SK-N-SH (cell line): ENCODE results near the gene MAPK1.

Experiments
- CHD2 ChIP-seq: fragments of 150-350 bp; IDR thresholded peaks from 2 replicates; pipeline ENCODE4 v1.6.1; 2018; ENCODE audit warnings: low read length; ENCODE audit not compliant: partially characterized antibody
- CTCF ChIP-seq: fragments of 200-600 bp; sonication (generic); IDR thresholded peaks from 2 replicates; pipeline ENCODE4 v1.6.1; 2017; ENCODE audit warnings: antibody characterized with exemption, mild to moderate bottlenecking, moderate library complexity
- EP300 ChIP-seq, 2 experiments: IDR thresholded peaks; 2 replicates each; pipeline versions ENCODE4 v1.4.0 to v1.6.1; 2012; ENCODE audit warnings: borderline replicate concordance in 1 of 2, low read depth in 1 of 2, low read length in 1 of 2
- EZH2phosphoT487 ChIP-seq: fragments of 200-600 bp; sonication (generic); IDR thresholded peaks from 2 replicates; pipeline ENCODE4 v1.6.1; 2017; ENCODE audit warnings: low read depth, mixed run types, mild to moderate bottlenecking, antibody characterized with exemption, moderate library complexity, borderline replicate concordance
- FOXJ3 ChIP-seq: sonication (generic); formaldehyde crosslinking; IDR thresholded peaks from 2 replicates; pipeline ENCODE4 v1.5.1; 2020; ENCODE audit warnings: mild to moderate bottlenecking, missing genetic modification reagents
- GABPA ChIP-seq: IDR thresholded peaks from 2 replicates; pipeline ENCODE4 v1.4.0; 2012; ENCODE audit warnings: low read depth, mild to moderate bottlenecking
- MAX ChIP-seq: IDR thresholded peaks from 2 replicates; pipeline ENCODE4 v1.4.0; 2012; ENCODE audit warnings: low read depth
- RCOR1 ChIP-seq: fragments of 150-350 bp; IDR thresholded peaks from 2 replicates; pipeline ENCODE4 v1.6.1; 2017; ENCODE audit warnings: antibody characterized with exemption, low read length
- RFX5 ChIP-seq: IDR thresholded peaks from 2 replicates; pipeline ENCODE4 v1.6.1; 2012; ENCODE audit warnings: mild to moderate bottlenecking, improper control_type of control experiment, low read length
- SIN3A ChIP-seq: IDR thresholded peaks from 2 replicates; pipeline ENCODE4 v1.6.1; 2012; ENCODE audit warnings: low read depth, mild to moderate bottlenecking, low read length, moderate library complexity, borderline replicate concordance
- TAF1 ChIP-seq: IDR thresholded peaks from 2 replicates; pipeline ENCODE4 v1.6.1; 2012; ENCODE audit warnings: low read depth, mild to moderate bottlenecking, low read length, moderate library complexity, borderline replicate concordance
- TF ChIP-seq, protein P1 (sequence below): fragments of 150-350 bp; IDR thresholded peaks from 2 replicates; pipeline ENCODE4 v1.6.1; 2017; ENCODE audit warnings: antibody characterized with exemption, low read length, low read depth, borderline replicate concordance
- TF ChIP-seq, protein P2 (sequence below): IDR thresholded peaks from 2 replicates; pipeline ENCODE4; 2012
- TF ChIP-seq, protein P3 (sequence below): fragments of 150-350 bp; IDR thresholded peaks from 2 replicates; pipeline ENCODE4 v1.6.1; 2016; ENCODE audit warnings: mild to moderate bottlenecking, low read depth, low read length

DNA sequence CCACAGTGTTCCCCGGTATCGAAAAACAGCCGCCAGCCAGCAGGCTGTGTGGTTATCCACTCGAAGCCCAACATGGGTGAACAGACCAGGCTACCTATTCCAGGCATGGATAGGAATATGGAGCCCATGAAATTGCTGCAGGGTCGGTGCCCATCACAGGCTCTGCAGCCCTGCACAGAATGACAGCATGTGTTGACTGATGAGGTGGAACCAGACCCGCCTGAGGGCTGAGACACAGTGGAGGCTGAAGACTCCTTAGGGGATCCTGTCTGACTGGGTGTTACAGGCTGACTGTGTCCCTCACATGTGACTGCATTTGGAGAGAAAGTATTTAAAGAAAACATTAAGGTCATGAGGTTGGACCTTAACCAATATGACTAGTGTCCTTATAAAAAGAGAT, 125.7 kb downstream of the MAPK1 start:
- TF ChIP-seq EP300 (IDR thresholded peaks at IDR 0.05; ENCODE audit: borderline replicate concordance in 1 of 2, low read depth in 1 of 2, low read length in 1 of 2) (no peak), CTCF (no peak), SIN3A (no peak), MAX (no peak), EZH2phosphoT487 (no peak), RCOR1 (no peak), FOXJ3 (CRISPR knock-in tag) (no peak), RFX5 (no peak), GABPA (no peak), TAF1 (no peak), CHD2 (no peak)
- TF ChIP-seq, protein P1, sequence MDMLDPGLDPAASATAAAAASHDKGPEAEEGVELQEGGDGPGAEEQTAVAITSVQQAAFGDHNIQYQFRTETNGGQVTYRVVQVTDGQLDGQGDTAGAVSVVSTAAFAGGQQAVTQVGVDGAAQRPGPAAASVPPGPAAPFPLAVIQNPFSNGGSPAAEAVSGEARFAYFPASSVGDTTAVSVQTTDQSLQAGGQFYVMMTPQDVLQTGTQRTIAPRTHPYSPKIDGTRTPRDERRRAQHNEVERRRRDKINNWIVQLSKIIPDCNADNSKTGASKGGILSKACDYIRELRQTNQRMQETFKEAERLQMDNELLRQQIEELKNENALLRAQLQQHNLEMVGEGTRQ = no peak
- TF ChIP-seq, protein P2, sequence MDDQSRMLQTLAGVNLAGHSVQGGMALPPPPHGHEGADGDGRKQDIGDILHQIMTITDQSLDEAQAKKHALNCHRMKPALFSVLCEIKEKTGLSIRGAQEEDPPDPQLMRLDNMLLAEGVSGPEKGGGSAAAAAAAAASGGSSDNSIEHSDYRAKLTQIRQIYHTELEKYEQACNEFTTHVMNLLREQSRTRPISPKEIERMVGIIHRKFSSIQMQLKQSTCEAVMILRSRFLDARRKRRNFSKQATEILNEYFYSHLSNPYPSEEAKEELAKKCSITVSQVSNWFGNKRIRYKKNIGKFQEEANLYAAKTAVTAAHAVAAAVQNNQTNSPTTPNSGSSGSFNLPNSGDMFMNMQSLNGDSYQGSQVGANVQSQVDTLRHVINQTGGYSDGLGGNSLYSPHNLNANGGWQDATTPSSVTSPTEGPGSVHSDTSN = no peak
- TF ChIP-seq, protein P3, sequence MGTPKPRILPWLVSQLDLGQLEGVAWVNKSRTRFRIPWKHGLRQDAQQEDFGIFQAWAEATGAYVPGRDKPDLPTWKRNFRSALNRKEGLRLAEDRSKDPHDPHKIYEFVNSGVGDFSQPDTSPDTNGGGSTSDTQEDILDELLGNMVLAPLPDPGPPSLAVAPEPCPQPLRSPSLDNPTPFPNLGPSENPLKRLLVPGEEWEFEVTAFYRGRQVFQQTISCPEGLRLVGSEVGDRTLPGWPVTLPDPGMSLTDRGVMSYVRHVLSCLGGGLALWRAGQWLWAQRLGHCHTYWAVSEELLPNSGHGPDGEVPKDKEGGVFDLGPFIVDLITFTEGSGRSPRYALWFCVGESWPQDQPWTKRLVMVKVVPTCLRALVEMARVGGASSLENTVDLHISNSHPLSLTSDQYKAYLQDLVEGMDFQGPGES = no peak
